22Rv1 (cell line): ENCODE measurements around the gene CSRP3.

Experiments used
- CTCF ChIP-seq: fragments of 450-650 bp; IDR thresholded peaks from 2 replicates; pipeline ENCODE4 v1.5.1; 2017; ENCODE audit warnings: mild to moderate bottlenecking
- ZFX ChIP-seq: fragments of 450-650 bp; IDR thresholded peaks from 2 replicates; pipeline ENCODE4 v1.6.1; 2017; ENCODE audit warnings: antibody characterized with exemption, borderline replicate concordance

DNA sequence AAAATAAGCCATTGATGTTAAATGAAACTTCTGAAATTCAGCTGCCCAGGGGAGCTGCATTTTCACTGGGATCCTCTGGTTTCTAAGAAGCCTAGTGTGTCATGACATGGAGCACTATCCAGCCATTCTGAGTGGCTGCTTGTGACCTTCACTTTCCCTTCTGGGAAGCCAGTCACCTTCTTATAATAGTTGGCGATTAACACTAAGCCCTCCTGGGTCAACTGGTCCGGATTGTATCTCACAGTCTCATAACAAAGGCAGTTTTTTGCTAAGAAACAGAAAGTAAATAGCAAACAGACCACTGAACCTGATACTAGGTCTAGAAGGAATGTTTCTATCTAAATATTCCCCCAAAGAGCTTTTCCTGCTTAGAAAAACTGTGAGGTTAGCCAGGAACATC, 7.9 kb downstream of the CSRP3 start:
- TF ChIP-seq CTCF (no peak), ZFX (no peak)
